ENCODE measurements around the gene LGI4.
"Not testable (repeated sequence)": the region's sequence is repeated elsewhere in the genome, so short reads cannot be mapped to it uniquely, and the experiment has no call there.

LGI4 gene

DNA sequence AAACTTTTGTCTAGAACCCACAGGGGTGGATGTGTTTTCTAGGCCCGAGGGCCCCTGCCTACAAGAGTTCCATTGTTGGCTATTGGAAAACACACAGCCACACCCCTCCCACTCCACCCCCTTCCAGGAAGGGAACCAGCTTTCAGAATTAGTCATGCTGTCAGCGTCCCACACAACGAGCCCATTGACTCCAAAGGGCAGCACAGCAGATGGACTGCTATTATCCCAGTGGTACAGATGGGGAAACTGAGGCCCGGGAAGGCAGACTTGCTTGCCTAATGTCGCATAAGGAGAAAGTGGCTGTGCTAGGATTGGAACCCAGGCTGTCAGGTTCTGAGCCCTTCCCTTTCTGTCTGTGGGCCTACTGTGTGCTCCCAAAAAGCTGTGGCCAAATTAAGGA lies 27.3 kb downstream of the LGI4 start:
- DNase-seq (ENCODE audit: low read depth in 1 of 2, low spot score in 1 of 2), result no peak

DNA sequence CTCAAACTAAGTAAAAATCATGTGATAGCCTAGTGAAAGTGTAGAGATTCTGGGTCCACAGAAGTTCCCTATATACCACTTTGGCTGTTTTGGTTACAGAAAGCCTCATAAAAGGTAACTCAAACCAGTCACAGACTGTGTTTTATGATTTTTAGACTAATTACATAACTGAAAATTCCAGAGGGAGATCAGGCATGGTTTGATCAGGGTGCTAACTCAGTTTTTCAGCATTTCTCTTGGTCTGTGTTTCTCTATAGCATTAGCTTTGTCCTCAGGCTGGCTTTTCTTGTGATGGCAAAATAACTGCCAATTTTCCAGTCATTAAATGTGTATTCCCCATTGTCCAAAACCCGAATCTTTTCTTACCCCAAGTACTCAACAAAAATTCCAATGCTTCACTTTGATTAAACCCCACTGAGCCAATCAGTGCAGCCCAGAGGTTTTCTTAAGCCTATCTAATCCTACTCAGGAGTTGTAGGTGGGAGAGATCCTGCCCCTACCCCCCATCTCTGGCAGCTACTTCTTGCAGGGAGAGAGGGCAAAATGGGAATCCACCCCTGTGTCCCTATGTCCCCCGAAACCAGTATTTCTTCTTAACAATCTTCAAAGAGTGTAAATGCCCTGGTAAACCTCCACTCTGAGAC lies 27.8 kb downstream of the LGI4 start:
- no peak for DNase-seq (ENCODE audit: low read depth in 1 of 2, low spot score in 1 of 2)

GRCh38 chr19:35106291-35106583 lies 28.6 kb downstream of the LGI4 start:
- no peak for DNase-seq (ENCODE audit: low read depth in 1 of 2, low spot score in 1 of 2)

GRCh38 chr19:35105411-35106290 lies 29.2 kb downstream of the LGI4 start:
- no peak for DNase-seq (ENCODE audit: low read depth in 1 of 2, low spot score in 1 of 2)

DNA sequence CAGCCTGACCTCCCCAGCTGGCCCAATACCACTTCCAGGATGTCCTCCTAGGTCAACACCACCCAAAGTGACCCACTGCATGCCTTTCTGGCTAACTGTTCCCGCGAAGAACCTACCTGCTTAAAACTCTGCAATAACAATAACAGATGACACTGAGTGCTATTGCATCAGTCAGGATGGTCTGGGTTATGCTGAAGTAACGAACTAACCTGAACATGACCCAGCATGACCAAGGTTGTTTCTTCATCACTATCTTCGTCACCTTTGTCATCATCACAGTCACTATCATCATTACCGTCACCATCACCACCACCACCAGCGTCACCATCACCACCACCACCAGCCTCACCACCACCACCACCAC lies 29.8 kb downstream of the LGI4 start:
- no peak for DNase-seq (ENCODE audit: low read depth in 1 of 2, low spot score in 1 of 2)

- no peak for DNase-seq (ENCODE audit: low read depth in 1 of 2, low spot score in 1 of 2)
Observed at GRCh38 chr19:35104361-35104760, 30.5 kb downstream of the LGI4 start.

- not testable (repeated sequence) for DNase-seq (ENCODE audit: low read depth in 1 of 2, low spot score in 1 of 2)
Observed at GRCh38 chr19:35103614-35104013, 31.2 kb downstream of the LGI4 start.

DNA sequence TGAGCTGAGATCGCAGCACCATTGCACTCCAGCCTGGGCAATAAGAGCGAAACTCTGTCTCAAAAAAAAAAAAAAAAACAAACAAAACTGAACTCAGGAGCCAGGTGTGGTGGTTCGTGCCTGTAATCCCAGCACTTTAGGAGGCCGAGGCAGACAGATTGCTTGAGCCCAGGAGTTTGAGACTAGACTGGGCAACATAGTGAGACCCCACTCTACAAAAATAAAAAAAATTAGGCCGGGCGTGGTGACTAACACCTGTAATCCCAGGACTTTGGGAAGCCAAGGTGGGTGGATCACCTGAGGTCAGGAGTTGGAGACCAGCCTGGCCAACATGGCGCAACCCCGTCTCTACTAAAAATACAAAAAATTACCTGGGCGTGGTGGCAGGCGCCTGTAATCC lies 32.9 kb downstream of the LGI4 start:
- DNase-seq (ENCODE audit: low read depth in 1 of 2, low spot score in 1 of 2), result not testable (repeated sequence)

DNA sequence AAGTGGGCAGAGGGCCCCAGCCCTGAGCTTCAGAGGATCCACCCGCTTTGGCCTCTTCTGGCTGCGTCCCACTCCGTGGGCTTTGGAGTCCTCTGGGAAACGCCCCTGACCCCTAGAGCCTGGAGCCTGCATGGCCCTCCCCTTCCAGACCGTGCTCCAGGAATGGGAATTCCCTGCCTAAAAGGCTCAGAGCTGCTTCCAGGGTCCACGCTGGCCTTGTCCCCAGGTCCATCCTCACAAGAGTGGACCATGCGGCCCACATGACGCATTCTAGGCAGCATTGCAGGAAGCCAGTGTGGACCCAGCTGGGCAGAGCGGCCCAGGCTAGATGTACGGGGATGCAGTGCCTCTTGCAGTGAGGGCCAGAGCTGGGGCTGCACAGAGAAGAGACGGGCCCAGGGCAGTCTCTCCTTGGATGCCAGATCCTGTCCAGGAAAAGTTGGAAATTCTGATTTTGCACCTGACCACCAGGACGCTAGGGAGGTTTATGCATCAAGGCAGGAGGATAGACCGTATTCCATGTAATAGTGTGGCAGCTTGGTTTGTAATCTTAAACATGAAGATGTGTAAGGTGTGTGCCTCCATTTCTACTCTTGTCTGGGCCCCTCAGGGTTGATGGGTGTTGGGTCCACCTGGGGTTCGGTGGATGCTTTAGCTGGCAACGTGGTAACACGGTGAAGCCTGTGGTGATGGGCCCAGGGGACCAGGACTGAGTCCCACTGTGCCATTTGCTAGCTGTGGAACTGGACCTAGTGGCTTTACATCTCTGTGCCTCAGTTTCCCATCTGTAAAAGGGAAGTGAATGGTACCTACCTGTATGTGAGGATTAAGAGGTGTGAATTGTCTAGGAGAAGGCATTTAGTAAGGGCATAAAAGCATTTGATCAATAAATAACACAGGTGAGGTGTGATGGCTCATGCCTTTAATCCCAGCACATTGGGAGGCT lies 34.0 kb downstream of the LGI4 start:
- no peak for DNase-seq (ENCODE audit: low read depth in 1 of 2, low spot score in 1 of 2)

DNA sequence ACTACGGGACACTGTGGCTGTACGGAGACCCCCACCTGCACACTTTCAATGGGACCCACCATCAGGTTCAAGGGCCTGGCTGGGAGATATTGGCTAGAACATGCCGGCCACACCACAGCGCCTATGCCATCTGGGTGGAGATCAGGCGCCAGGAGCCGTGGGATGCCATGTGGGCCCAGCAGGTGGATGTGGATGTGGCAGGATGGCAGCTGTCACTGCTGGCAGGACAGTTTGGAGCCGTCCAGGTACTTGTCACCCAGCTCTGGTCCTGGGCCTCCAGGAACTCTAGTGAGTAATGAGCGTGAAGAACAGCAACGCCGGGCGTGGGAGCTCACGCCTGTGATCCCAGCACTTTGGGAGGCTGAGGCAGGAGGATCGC lies 35.0 kb downstream of the LGI4 start:
- no peak for DNase-seq (ENCODE audit: low read depth in 1 of 2, low spot score in 1 of 2)

- DNase-seq (ENCODE audit: low read depth in 1 of 2, low spot score in 1 of 2), result no peak
Observed at GRCh38 chr19:35099155-35099896, 35.5 kb downstream of the LGI4 start.

- no peak for DNase-seq (ENCODE audit: low read depth in 1 of 2, low spot score in 1 of 2)
Observed at GRCh38 chr19:35098413-35099049, 36.3 kb downstream of the LGI4 start.

- DNase-seq (ENCODE audit: low read depth in 1 of 2, low spot score in 1 of 2), result no peak
Observed at GRCh38 chr19:35095667-35096368, 39.0 kb downstream of the LGI4 start.

- DNase-seq (ENCODE audit: low read depth in 1 of 2, low spot score in 1 of 2), result no peak
Observed at GRCh38 chr19:35094656-35095055, 40.2 kb downstream of the LGI4 start.

DNA sequence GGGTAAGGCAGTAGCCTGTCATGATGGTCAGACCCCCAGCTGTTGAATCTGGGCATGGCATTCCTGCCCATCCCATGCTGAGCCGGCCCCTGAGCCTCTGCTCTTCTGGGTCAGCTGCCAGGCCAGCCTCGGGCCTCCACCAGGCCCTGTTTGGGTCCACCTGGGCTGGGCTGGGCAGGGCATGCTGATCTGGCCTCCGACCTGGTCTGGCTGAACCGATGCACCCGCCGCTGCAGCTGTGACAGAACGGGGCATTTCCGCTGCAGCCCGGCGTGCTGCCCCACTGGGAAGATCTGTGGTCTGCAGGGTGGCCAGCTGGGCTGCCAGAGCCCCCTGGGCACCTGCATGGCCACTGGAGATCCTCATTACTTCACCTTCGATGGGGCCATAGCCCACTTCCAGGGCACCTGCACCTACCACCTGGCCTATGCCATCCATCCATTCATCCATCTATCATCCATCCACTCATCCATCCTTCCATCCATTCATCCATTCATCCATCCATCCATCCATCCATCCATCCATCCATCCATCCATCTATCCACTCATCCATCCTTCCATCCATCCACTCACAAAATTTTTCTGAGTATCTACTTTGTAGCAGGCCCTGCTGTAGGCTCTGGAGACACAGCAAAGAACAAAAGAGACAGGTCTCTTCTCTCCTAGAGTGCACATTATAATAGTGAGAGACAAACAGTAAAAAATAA lies 40.8 kb downstream of the LGI4 start:
- no peak for DNase-seq (ENCODE audit: low read depth in 1 of 2, low spot score in 1 of 2)

DNA sequence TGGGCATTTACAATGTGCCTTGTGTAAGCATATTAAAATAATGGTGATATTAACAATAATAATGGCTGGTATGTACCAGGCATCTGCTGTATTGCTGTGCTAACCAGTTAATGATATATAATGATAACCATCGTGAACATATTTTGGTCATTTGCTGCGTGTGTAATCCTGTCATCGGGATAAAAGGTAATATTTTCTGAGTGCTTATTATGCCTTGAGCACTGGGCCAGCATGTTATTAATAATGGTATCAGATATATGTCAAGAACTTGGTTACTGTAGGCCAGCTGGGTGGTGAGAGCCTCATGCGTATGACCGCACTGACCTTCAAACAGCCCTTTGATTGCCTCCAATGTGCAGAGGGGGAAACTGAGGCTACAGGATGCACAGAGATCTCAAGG lies 41.4 kb downstream of the LGI4 start:
- DNase-seq (ENCODE audit: low read depth in 1 of 2, low spot score in 1 of 2), result no peak

- peak; percentile 6 to 24 for DNase-seq (ENCODE audit: low read depth in 1 of 2, low spot score in 1 of 2)
Observed at GRCh38 chr19:35090506-35091214, 44.2 kb downstream of the LGI4 start.

DNA sequence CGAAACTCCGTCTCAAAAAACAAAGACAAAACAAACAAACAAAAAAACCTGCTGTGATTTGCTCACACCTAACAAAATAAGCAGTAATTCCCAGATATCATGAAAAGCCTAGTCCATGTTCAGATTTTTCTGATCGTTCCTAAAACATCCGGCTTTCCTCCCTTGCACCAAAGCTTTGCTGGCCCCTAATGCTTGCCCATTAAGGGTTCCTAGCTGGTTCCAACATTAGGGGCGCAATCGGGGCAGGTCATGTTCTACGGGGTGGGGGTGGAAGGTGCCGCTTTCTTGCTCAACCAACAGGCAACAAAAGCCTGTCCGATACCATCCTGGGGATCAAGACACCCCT lies 44.7 kb downstream of the LGI4 start:
- no peak for DNase-seq (ENCODE audit: low read depth in 1 of 2, low spot score in 1 of 2)

GRCh38 chr19:35089554-35089953 lies 45.3 kb downstream of the LGI4 start:
- DNase-seq (ENCODE audit: low read depth in 1 of 2, low spot score in 1 of 2), result no peak

All from activated CD4-positive, alpha-beta T cell treated with anti-CD3 and anti-CD28 coated beads, Interleukin-2, amount 50 U/mL, for 24 hours (primary cell).